GM23338 (cell line): ENCODE measurements around the gene RABGAP1L. TPM values are rescaled to one million over a fixed set of nuclear protein-coding genes. Genes with fewer than 3 reads are reported as not detected.

Experiments used
- ATAC-seq: fragments of 200-7000 bp; cut with Tn5 transposase; 3 replicates; pipeline ENCODE4 v1.9.1; 2020
- DNase-seq: peaks from one replicate; pipeline ENCODE4 v3.0.0-alpha.2; 2015; ENCODE audit warnings: low spot score
- H2AFZ ChIP-seq: fragments of 200-600 bp; sonication (generic); 2 replicates; pipeline ENCODE4 v1.8.0; 2016; ENCODE audit warnings: antibody characterized with exemption, mild to moderate bottlenecking, moderate library complexity
- H3F3A ChIP-seq: fragments of 200-600 bp; sonication (generic); replicated peaks from 2 replicates; pipeline ENCODE4 v1.8.0; 2017; ENCODE audit warnings: antibody characterized with exemption, mixed run types, low read depth
- H3K27ac ChIP-seq: fragments of 200-600 bp; sonication (generic); 2 replicates; pipeline ENCODE4 v1.6.1; 2016; ENCODE audit warnings: low read depth
- H3K27me3 ChIP-seq: fragments of 200-600 bp; sonication (generic); 2 replicates; pipeline ENCODE4 v1.8.0; 2016; ENCODE audit warnings: mild to moderate bottlenecking, mixed run types, moderate library complexity; ENCODE audit not compliant: insufficient read depth
- H3K36me3 ChIP-seq: fragments of 200-600 bp; sonication (generic); 2 replicates; pipeline ENCODE4 v1.8.0; 2016; ENCODE audit warnings: mild to moderate bottlenecking; ENCODE audit not compliant: insufficient read depth
- H3K4me1 ChIP-seq: fragments of 200-600 bp; sonication (generic); 2 replicates; pipeline ENCODE4 v1.8.0; 2016; ENCODE audit warnings: mild to moderate bottlenecking, moderate library complexity; ENCODE audit not compliant: insufficient read depth
- H3K4me2 ChIP-seq: fragments of 200-600 bp; sonication (generic); 2 replicates; pipeline ENCODE4 v1.7.1; 2017; ENCODE audit warnings: mixed run types
- H3K4me3 ChIP-seq: fragments of 200-600 bp; sonication (generic); 2 replicates; pipeline ENCODE4 v1.6.1; 2016; ENCODE audit warnings: mixed run types
- H3K79me2 ChIP-seq: fragments of 200-600 bp; sonication (generic); replicated peaks from 2 replicates; pipeline ENCODE4 v1.8.0; 2017; ENCODE audit warnings: mild to moderate bottlenecking; ENCODE audit not compliant: insufficient read depth
- H3K9me2 ChIP-seq: fragments of 200-600 bp; sonication (generic); 2 replicates; pipeline ENCODE4 v1.8.0; 2017; ENCODE audit not compliant: insufficient read depth
- H4K20me1 ChIP-seq: fragments of 200-600 bp; sonication (generic); replicated peaks from 2 replicates; pipeline ENCODE4 v1.8.0; 2017; ENCODE audit warnings: mild to moderate bottlenecking; ENCODE audit not compliant: insufficient read depth
- H3K27ac Mint-ChIP-seq: 2 replicates; pipeline ENCODE4 v1.8.0; 2020; ENCODE audit warnings: inconsistent platforms, mild to moderate bottlenecking, moderate library complexity, mixed read lengths
- H3K27me3 Mint-ChIP-seq: 3 replicates; pipeline ENCODE4 v1.8.0; 2022; ENCODE audit warnings: low read depth, mild to moderate bottlenecking, moderate library complexity, mixed read lengths, inconsistent platforms; ENCODE audit not compliant: insufficient read depth, poor library complexity
- H3K36me3 Mint-ChIP-seq: 3 replicates; pipeline ENCODE4 v1.8.0; 2021; ENCODE audit warnings: low read depth, mild to moderate bottlenecking, inconsistent platforms, moderate library complexity, mixed read lengths
- H3K4me1 Mint-ChIP-seq: 3 replicates; pipeline ENCODE4 v1.8.0; 2020; ENCODE audit warnings: mild to moderate bottlenecking, inconsistent platforms, mixed read lengths
- H3K4me3 Mint-ChIP-seq: 3 replicates; pipeline ENCODE4 v1.8.0; 2021; ENCODE audit warnings: moderate library complexity, mild to moderate bottlenecking, inconsistent platforms, mixed read lengths
- H3K9me3 Mint-ChIP-seq: 3 replicates; pipeline ENCODE4 v1.8.0; 2020; ENCODE audit warnings: moderate library complexity, mild to moderate bottlenecking, inconsistent platforms, mixed read lengths
- CREB1 ChIP-seq: fragments of 250-450 bp; sonication (Bioruptor Pico); IDR thresholded peaks from 2 replicates; pipeline ENCODE4 v1.5.0; 2020; ENCODE audit warnings: low read depth, mild to moderate bottlenecking, moderate library complexity
- EZH2 ChIP-seq: fragments of 200-600 bp; sonication (generic); IDR thresholded peaks from one replicate; pipeline ENCODE4 v1.8.0; 2017; ENCODE audit warnings: antibody characterized with exemption, mild to moderate bottlenecking, low read depth; ENCODE audit not compliant: unreplicated experiment
- EZH2phosphoT487 ChIP-seq: fragments of 200-600 bp; sonication (generic); IDR thresholded peaks from one replicate; pipeline ENCODE4 v1.8.1; 2018; ENCODE audit warnings: antibody characterized with exemption; ENCODE audit not compliant: unreplicated experiment
- JUNB ChIP-seq: IDR thresholded peaks from one replicate; pipeline ENCODE4 v1.6.1; 2016; ENCODE audit warnings: antibody characterized with exemption; ENCODE audit not compliant: unreplicated experiment
- NANOG ChIP-seq: IDR thresholded peaks from 2 replicates; pipeline ENCODE4 v1.6.1; 2016; ENCODE audit warnings: antibody characterized with exemption, borderline replicate concordance
- POLR2AphosphoS5 ChIP-seq: IDR thresholded peaks from 2 replicates; pipeline ENCODE4 v1.6.1; 2016; ENCODE audit warnings: antibody characterized with exemption, low read depth
- REST ChIP-seq: IDR thresholded peaks from one replicate; pipeline ENCODE4 v1.6.1; 2018; ENCODE audit warnings: antibody characterized with exemption; ENCODE audit not compliant: unreplicated experiment
- STAT1 ChIP-seq: IDR thresholded peaks from one replicate; pipeline ENCODE4 v1.6.1; 2016; ENCODE audit warnings: antibody characterized with exemption; ENCODE audit not compliant: unreplicated experiment
- ZNF114 ChIP-seq: fragments of 250-450 bp; sonication (Bioruptor Pico); IDR thresholded peaks from 2 replicates; pipeline ENCODE4 v1.5.0; 2020; ENCODE audit warnings: mild to moderate bottlenecking, moderate library complexity
- ZNF331 ChIP-seq: fragments of 250-450 bp; sonication (Bioruptor Pico); IDR thresholded peaks from 2 replicates; pipeline ENCODE4 v1.5.0; 2020; ENCODE audit warnings: low read depth, mild to moderate bottlenecking, moderate library complexity
- polyA plus RNA-seq: library from polyadenylated mRNA; unstranded; fragments of >200 nt; fragmentation: Nextera tagmentation; extraction: Ambion mirVana; gene quantifications from 2 replicates; pipeline ENCODE4 v1.2.1, GENCODE V29; 2016
- total RNA-seq: library from RNA; depleted of rRNA; stranded (reverse); fragments of >200 nt; shearing (Covaris generic); gene quantifications from 2 replicates; pipeline ENCODE4 v1.2.3, GENCODE V29; 2014
- TF ChIP-seq, protein P1 (sequence below), 2 experiments: fragments of 200-600 bp in 1 of 2; sonication (generic) in 1 of 2; conservative IDR thresholded peaks; 2 replicates each; pipeline versions ENCODE4 v1.5.1 to v1.6.1; 2016 to 2017; ENCODE audit warnings: antibody characterized with exemption in 2 of 2, low read depth in 2 of 2, mild to moderate bottlenecking in 2 of 2, moderate library complexity in 1 of 2
- TF ChIP-seq, protein P2 (sequence below): fragments of 250-450 bp; sonication (Bioruptor Pico); IDR thresholded peaks from 2 replicates; pipeline ENCODE4 v1.5.0; 2020; ENCODE audit warnings: mild to moderate bottlenecking, moderate library complexity
- TF ChIP-seq, protein P3 (sequence below): IDR thresholded peaks from 2 replicates; pipeline ENCODE4 v1.6.1; 2016; ENCODE audit warnings: antibody characterized with exemption

RABGAP1L gene
- total and polyA plus RNA-seq, 2 experiments from 2014 or later = 83.2 to 136 TPM

GRCh38 chr1:174841747-174842146 lies 682.4 kb downstream of the RABGAP1L start:
- Histone ChIP-seq H3K9me2 (no peaks in the 10 kb centered on the region; the same call in 1 of the 2 replicates), H3K36me3 (no peaks in the 10 kb centered on the region), H3K27me3 (no peaks in the 10 kb centered on the region), H4K20me1 (no peaks in the 10 kb centered on the region), H3K4me1 (no peaks in the 10 kb centered on the region; the same call in 1 of the 2 replicates), H3K4me3 (no peak overlapping the region), H2AFZ (no peak overlapping the region), H3K27ac (no peak overlapping the region), H3K79me2 (no peaks in the 10 kb centered on the region), H3K4me2 (no peak overlapping the region), H3F3A (0 out of 2 replicates have a peak, but pooled peaks cover 6% of the 10 kb centered on the region)
- H3K27me3 Mint-ChIP-seq = no peaks in the 10 kb centered on the region
- TF ChIP-seq, protein P1, sequence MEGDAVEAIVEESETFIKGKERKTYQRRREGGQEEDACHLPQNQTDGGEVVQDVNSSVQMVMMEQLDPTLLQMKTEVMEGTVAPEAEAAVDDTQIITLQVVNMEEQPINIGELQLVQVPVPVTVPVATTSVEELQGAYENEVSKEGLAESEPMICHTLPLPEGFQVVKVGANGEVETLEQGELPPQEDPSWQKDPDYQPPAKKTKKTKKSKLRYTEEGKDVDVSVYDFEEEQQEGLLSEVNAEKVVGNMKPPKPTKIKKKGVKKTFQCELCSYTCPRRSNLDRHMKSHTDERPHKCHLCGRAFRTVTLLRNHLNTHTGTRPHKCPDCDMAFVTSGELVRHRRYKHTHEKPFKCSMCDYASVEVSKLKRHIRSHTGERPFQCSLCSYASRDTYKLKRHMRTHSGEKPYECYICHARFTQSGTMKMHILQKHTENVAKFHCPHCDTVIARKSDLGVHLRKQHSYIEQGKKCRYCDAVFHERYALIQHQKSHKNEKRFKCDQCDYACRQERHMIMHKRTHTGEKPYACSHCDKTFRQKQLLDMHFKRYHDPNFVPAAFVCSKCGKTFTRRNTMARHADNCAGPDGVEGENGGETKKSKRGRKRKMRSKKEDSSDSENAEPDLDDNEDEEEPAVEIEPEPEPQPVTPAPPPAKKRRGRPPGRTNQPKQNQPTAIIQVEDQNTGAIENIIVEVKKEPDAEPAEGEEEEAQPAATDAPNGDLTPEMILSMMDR (conservative IDR thresholded peaks at IDR 0.05; ENCODE audit: low read depth in 2 of 2) = no peak
- no peak for TF ChIP-seq POLR2AphosphoS5
- no peak for TF ChIP-seq NANOG
- no peak for TF ChIP-seq EZH2
- no peak for TF ChIP-seq ZNF331 (CRISPR knock-in tag)
- TF ChIP-seq REST = no peak
- no peak for TF ChIP-seq JUNB
- TF ChIP-seq, protein P2, sequence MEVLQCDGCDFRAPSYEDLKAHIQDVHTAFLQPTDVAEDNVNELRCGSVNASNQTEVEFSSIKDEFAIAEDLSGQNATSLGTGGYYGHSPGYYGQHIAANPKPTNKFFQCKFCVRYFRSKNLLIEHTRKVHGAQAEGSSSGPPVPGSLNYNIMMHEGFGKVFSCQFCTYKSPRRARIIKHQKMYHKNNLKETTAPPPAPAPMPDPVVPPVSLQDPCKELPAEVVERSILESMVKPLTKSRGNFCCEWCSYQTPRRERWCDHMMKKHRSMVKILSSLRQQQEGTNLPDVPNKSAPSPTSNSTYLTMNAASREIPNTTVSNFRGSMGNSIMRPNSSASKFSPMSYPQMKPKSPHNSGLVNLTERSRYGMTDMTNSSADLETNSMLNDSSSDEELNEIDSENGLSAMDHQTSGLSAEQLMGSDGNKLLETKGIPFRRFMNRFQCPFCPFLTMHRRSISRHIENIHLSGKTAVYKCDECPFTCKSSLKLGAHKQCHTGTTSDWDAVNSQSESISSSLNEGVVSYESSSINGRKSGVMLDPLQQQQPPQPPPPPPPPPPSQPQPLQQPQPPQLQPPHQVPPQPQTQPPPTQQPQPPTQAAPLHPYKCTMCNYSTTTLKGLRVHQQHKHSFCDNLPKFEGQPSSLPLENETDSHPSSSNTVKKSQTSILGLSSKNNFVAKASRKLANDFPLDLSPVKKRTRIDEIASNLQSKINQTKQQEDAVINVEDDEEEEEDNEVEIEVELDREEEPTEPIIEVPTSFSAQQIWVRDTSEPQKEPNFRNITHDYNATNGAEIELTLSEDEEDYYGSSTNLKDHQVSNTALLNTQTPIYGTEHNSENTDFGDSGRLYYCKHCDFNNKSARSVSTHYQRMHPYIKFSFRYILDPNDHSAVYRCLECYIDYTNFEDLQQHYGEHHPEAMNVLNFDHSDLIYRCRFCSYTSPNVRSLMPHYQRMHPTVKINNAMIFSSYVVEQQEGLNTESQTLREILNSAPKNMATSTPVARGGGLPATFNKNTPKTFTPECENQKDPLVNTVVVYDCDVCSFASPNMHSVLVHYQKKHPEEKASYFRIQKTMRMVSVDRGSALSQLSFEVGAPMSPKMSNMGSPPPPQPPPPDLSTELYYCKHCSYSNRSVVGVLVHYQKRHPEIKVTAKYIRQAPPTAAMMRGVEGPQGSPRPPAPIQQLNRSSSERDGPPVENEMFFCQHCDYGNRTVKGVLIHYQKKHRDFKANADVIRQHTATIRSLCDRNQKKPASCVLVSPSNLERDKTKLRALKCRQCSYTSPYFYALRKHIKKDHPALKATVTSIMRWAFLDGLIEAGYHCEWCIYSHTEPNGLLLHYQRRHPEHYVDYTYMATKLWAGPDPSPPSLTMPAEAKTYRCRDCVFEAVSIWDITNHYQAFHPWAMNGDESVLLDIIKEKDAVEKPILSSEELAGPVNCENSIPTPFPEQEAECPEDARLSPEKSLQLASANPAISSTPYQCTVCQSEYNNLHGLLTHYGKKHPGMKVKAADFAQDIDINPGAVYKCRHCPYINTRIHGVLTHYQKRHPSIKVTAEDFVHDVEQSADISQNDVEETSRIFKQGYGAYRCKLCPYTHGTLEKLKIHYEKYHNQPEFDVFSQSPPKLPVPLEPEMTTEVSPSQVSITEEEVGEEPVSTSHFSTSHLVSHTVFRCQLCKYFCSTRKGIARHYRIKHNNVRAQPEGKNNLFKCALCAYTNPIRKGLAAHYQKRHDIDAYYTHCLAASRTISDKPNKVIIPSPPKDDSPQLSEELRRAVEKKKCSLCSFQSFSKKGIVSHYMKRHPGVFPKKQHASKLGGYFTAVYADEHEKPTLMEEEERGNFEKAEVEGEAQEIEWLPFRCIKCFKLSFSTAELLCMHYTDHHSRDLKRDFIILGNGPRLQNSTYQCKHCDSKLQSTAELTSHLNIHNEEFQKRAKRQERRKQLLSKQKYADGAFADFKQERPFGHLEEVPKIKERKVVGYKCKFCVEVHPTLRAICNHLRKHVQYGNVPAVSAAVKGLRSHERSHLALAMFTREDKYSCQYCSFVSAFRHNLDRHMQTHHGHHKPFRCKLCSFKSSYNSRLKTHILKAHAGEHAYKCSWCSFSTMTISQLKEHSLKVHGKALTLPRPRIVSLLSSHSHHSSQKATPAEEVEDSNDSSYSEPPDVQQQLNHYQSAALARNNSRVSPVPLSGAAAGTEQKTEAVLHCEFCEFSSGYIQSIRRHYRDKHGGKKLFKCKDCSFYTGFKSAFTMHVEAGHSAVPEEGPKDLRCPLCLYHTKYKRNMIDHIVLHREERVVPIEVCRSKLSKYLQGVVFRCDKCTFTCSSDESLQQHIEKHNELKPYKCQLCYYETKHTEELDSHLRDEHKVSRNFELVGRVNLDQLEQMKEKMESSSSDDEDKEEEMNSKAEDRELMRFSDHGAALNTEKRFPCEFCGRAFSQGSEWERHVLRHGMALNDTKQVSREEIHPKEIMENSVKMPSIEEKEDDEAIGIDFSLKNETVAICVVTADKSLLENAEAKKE = no peak
- TF ChIP-seq, protein P3, sequence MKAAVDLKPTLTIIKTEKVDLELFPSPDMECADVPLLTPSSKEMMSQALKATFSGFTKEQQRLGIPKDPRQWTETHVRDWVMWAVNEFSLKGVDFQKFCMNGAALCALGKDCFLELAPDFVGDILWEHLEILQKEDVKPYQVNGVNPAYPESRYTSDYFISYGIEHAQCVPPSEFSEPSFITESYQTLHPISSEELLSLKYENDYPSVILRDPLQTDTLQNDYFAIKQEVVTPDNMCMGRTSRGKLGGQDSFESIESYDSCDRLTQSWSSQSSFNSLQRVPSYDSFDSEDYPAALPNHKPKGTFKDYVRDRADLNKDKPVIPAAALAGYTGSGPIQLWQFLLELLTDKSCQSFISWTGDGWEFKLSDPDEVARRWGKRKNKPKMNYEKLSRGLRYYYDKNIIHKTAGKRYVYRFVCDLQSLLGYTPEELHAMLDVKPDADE = no peak
- TF ChIP-seq CREB1 (CRISPR knock-in tag) = no peak
- no peak for TF ChIP-seq EZH2phosphoT487
- no peak for TF ChIP-seq STAT1
- TF ChIP-seq ZNF114 (CRISPR knock-in tag) = no peak
- no peaks in the 10 kb centered on the region for H3K36me3 Mint-ChIP-seq
- H3K9me3 Mint-ChIP-seq = no peaks in the 10 kb centered on the region
- no peak overlapping the region for H3K4me3 Mint-ChIP-seq
- ATAC-seq (no peak), DNase-seq (no peak)
- H3K27ac Mint-ChIP-seq = no peak overlapping the region
- no peaks in the 10 kb centered on the region for H3K4me1 Mint-ChIP-seq
